Body of pancreas (tissue), 4 donors: ENCODE measurements around the gene RBMS2. TPM values are rescaled to one million over a fixed set of nuclear protein-coding genes. Genes with fewer than 3 reads are reported as not detected.
A peak's percentile ranks its signal among the peaks of the same experiment; 100 is the strongest.

Source experiments
- ATAC-seq: fragments of 150-250 bp; one replicate; pipeline ENCODE4 v1.9.1; 2016
- DNase-seq, 4 donors: peaks; one replicate each; pipeline ENCODE4 v3.0.0-alpha.2; 2019
- H3K27ac ChIP-seq, 4 donors: fragments of 200-600 bp; sonication (generic); 1 replicate in 3 of 4; 2 replicates in 1 of 4; pipeline versions ENCODE4 v1.5.1 to v1.6.1; 2016 to 2019; ENCODE audit warnings: mild to moderate bottlenecking in 1 of 4, mixed read lengths in 1 of 4, moderate library complexity in 1 of 4
- H3K27me3 ChIP-seq, 2 donors: fragments of 200-600 bp; sonication (generic); one replicate each; pipeline ENCODE4 v1.6.0; 2016; ENCODE audit warnings: mild to moderate bottlenecking in 1 of 2
- H3K36me3 ChIP-seq, 2 donors: fragments of 200-600 bp; sonication (generic); replicated peaks in 1 of 2; 2 replicates each; pipeline ENCODE4 v1.5.1; 2016; ENCODE audit warnings: low read depth in 2 of 2; ENCODE audit not compliant: insufficient read depth in 1 of 2
- H3K4me1 ChIP-seq: fragments of 200-600 bp; sonication (generic); one replicate; pipeline ENCODE4 v1.6.0; 2016
- H3K4me3 ChIP-seq, 2 donors: fragments of 200-600 bp; sonication (generic); 1 replicate in 1 of 2; 2 replicates in 1 of 2; pipeline ENCODE4 v1.5.1; 2016 to 2019
- H3K9me3 ChIP-seq, 3 donors: fragments of 200-600 bp; sonication (generic); 1 replicate in 2 of 3; 2 replicates in 1 of 3; pipeline ENCODE4 v1.5.1; 2016
- POLR2A ChIP-seq, 3 donors: fragments of 450-650 bp; IDR thresholded peaks; one replicate each; pipeline ENCODE4 v1.6.1; 2016; ENCODE audit warnings: antibody characterized with exemption in 3 of 3, mild to moderate bottlenecking in 2 of 3
- whole genome bisulfite sequencing, 2 donors: methylation state at CpG; one replicate each; pipeline ENCODE4 v1.1.5; 2017; 5-methylcytosine and 5-hydroxymethylcytosine counted together
- intact Hi-C: fragments of 100-400 bp; cut with DNase I; formaldehyde crosslinking; loops from one replicate; pipeline ENCODE4 v1.15.1; 2023
- total RNA-seq, 2 donors: library from RNA; depleted of rRNA; stranded (reverse); fragments of >200 nt; gene quantifications; one replicate each; pipeline ENCODE4 v1.1.0, GENCODE V29; 2016
- TF ChIP-seq, protein P1 (sequence below), 7 experiments: fragments of 450-650 bp in 4 of 7; fragments of 200-600 bp in 3 of 7; sonication (generic) in 3 of 7; IDR thresholded peaks; one replicate each; pipeline ENCODE4 v1.5.1; 2016 to 2019; ENCODE audit warnings: antibody characterized with exemption in 7 of 7

The RBMS2 gene
- total RNA-seq, 2 donors from 2014 or later: 9.6 to 18.9 TPM

DNA sequence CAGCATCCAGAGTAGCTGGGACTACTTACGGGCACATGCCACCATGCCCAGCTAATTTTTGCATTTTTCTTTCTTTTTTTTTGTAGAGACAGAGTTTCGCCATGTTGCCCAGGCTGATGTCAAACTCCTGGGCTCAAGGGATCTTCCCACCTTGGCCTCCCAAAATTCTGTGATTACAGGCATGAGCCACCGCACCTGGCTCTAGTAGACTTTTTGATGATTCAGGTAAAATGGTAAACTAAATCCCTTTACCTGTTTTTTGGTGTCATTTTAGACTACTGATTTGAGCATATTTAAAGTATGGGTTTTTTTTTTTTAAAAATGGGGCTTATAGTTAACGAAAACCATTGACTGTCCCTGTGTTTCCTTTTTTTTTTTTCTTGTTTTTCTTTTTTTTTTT lies 20.5 kb downstream of the RBMS2 start:
- H3K4me1 ChIP-seq: no peaks in the 10 kb centered on the region
- intact Hi-C loops: no loop called here
- TF ChIP-seq, protein P1, sequence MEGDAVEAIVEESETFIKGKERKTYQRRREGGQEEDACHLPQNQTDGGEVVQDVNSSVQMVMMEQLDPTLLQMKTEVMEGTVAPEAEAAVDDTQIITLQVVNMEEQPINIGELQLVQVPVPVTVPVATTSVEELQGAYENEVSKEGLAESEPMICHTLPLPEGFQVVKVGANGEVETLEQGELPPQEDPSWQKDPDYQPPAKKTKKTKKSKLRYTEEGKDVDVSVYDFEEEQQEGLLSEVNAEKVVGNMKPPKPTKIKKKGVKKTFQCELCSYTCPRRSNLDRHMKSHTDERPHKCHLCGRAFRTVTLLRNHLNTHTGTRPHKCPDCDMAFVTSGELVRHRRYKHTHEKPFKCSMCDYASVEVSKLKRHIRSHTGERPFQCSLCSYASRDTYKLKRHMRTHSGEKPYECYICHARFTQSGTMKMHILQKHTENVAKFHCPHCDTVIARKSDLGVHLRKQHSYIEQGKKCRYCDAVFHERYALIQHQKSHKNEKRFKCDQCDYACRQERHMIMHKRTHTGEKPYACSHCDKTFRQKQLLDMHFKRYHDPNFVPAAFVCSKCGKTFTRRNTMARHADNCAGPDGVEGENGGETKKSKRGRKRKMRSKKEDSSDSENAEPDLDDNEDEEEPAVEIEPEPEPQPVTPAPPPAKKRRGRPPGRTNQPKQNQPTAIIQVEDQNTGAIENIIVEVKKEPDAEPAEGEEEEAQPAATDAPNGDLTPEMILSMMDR (IDR thresholded peaks at IDR 0.05): no peak
- no peak for TF ChIP-seq POLR2A (IDR thresholded peaks at IDR 0.05)
- no peaks in the 10 kb centered on the region for H3K27me3 ChIP-seq
- H3K27ac ChIP-seq: no peak overlapping the region
- no peaks in the 10 kb centered on the region for H3K9me3 ChIP-seq
- H3K4me3 ChIP-seq: no peak overlapping the region
- ATAC-seq (no peak), DNase-seq (no peak)
- 87 to 93% methylated on average over 4 of the region's 4 CpGs for WGBS, 2 donors
- no peaks in the 10 kb centered on the region for H3K36me3 ChIP-seq

DNA sequence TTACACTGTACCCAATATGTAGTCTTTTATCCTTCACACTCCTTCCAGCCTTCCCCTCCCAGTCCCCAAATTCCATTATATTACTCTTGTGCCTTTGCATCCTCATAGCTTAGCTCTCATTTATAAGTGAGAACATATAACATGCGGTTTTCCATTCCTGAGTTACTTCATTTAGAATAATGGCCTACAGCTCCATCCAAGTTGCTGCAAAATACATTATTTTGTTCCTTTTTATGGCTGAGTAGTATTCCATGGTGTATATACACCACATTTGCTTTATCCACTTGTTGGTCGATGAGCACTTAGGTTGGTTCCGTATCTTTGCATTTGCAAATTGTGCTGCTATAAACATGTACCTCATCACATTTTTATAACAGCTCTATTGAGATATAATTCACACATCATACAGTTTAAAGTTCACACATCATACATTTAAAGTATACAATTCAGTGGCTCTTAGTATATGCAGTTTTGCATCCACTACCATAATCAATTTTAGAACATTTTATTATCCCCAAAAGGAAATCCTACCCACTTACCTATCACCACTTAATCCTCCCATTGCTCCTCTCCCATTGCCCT lies 23.5 kb downstream of the RBMS2 start:
- Histone ChIP-seq H3K4me1 (no peaks in the 10 kb centered on the region), H3K36me3 (no peaks in the 10 kb centered on the region), H3K27me3 (no peaks in the 10 kb centered on the region), H3K9me3 (no peaks in the 10 kb centered on the region), H3K4me3 (no peak overlapping the region), H3K27ac (no peak overlapping the region)
- TF ChIP-seq, protein P1 (IDR thresholded peaks at IDR 0.05): no peak
- TF ChIP-seq POLR2A (IDR thresholded peaks at IDR 0.05): no peak
- DNase-seq (no peak), ATAC-seq (no peak)
- intact Hi-C loops: no loop called here
- WGBS, 2 donors: 96 to 98% methylated on average over 3 of the region's 3 CpGs

- H3K9me3 ChIP-seq: no peaks in the 10 kb centered on the region
- H3K4me3 ChIP-seq: no peak overlapping the region
- DNase-seq (no peak), ATAC-seq (no peak)
- intact Hi-C loops: no loop called here
- H3K36me3 ChIP-seq: no peaks in the 10 kb centered on the region
- TF ChIP-seq, protein P1 (IDR thresholded peaks at IDR 0.05): no peak
- TF ChIP-seq POLR2A (IDR thresholded peaks at IDR 0.05): no peak
- WGBS, 2 donors: 79 to 96% methylated on average over 5 of the region's 5 CpGs
- no peak overlapping the region for H3K27ac ChIP-seq
- H3K27me3 ChIP-seq: no peaks in the 10 kb centered on the region
- no peaks in the 10 kb centered on the region for H3K4me1 ChIP-seq
These were observed 25.1 kb downstream of the RBMS2 start for GRCh38 chr12:56546680-56547079.

GRCh38 chr12:56551070-56551469 lies 29.4 kb downstream of the RBMS2 start:
- Histone ChIP-seq H3K4me3 (no peak overlapping the region), H3K36me3 (no peaks in the 10 kb centered on the region), H3K27ac (no peak overlapping the region), H3K9me3 (no peaks in the 10 kb centered on the region), H3K27me3 (no peaks in the 10 kb centered on the region), H3K4me1 (no peaks in the 10 kb centered on the region)
- no peak for TF ChIP-seq POLR2A (IDR thresholded peaks at IDR 0.05)
- TF ChIP-seq, protein P1 (IDR thresholded peaks at IDR 0.05): no peak
- WGBS, 2 donors: 88 to 92% methylated on average over 5 of the region's 5 CpGs
- no peak for ATAC-seq
- no peak for DNase-seq
- intact Hi-C loops: no loop called here

DNA sequence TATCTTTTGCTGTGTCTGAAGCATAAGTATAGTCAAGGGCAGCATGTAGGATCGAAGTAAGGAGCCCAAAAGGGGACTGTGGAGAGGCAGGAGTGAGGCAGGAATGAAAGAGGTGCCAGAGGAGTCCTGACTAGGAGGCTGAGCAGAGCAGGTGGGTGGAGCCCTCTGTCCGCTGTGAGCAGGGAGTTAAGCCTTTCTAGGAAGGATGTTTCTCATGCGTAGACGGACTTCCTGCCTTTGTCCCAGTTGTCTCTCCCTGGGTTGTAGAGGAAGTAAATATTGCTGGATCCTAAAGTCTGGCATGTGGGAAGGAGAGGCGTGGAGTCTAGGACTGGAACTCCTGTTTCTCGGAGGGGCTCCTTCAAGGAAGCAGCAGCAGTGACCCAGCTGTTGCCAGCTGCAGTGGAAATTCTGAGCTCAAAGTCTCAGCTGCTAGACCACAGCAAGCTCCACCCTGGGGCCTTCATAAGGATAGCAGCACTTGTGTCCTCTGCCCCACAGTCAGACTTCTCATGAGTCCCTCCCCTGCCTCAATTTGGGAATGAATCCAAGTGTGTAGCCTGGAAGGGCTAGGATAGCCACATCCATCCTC lies 44.0 kb downstream of the RBMS2 start:
- ATAC-seq: peak; percentile 55
- Histone ChIP-seq H3K36me3 (peaks cover 0 to 2% of the 10 kb centered on the region in 2 donors), H3K27me3 (no peaks in the 10 kb centered on the region), H3K4me3 (no peak overlapping the region), H3K4me1 (no peaks in the 10 kb centered on the region), H3K27ac (peak overlapping the region in 2 of 4 donors; percentile 2 to 46), H3K9me3 (no peaks in the 10 kb centered on the region)
- TF ChIP-seq POLR2A (IDR thresholded peaks at IDR 0.05): no peak
- TF ChIP-seq, protein P1 (IDR thresholded peaks at IDR 0.05): no peak
- DNase-seq: peak in 3 of 4 donors; percentile 25 to 57 (median 37)
- intact Hi-C loops: no loop called here
- 61 to 76% methylated on average over 6 of the region's 6 CpGs for WGBS, 2 donors
